Mammary epithelial cell (primary cell): Measurements from ENCODE around the gene PSMC3IP.

Source experiments
- CTCF ChIP-seq, 2 donors: IDR thresholded peaks in 1 of 2; conservative IDR thresholded peaks in 1 of 2; 2 replicates each; pipeline ENCODE4 v1.5.1; 2011 to 2012; ENCODE audit warnings: inconsistent platforms in 2 of 2, low read length in 2 of 2, mild to moderate bottlenecking in 2 of 2, control low read depth in 1 of 2, low read depth in 1 of 2; ENCODE audit not compliant: insufficient read depth in 1 of 2; ENCODE audit errors: extremely low read depth in 1 of 2
- EZH2 ChIP-seq: IDR thresholded peaks from 2 replicates; pipeline ENCODE4 v1.6.1; 2012; ENCODE audit warnings: low read length, inconsistent platforms, borderline replicate concordance

GRCh38 chr17:42563950-42564349 lies 13.6 kb downstream of the PSMC3IP start:
- TF ChIP-seq CTCF (conservative IDR thresholded peaks at IDR 0.05 in 1 of 2, IDR thresholded peaks at IDR 0.05 in 1 of 2; ENCODE audit: extremely low read depth in 1 of 2, insufficient read depth in 1 of 2, low read depth in 1 of 2, low read length in 2 of 2), result no peak
- TF ChIP-seq EZH2, result no peak
